MCF 10A (cell line): ENCODE results near the gene MND1. TPM values are rescaled to one million over a fixed set of nuclear protein-coding genes. Genes with fewer than 3 reads are reported as not detected.

ENCODE experiments used
- BruUV-seq: library from RNA; stranded (reverse); fragments of 400-500 nt; replicated peaks from 2 replicates; lab custom pipeline; 2021; lab: Mats Ljungman, UMichigan
- CTCF ChIA-PET: fragments of 300-600 bp; sonication (Branson Sonifier 250); formaldehyde crosslinking; extraction: SDS; loops from one replicate; lab custom pipeline; 2021; ENCODE audit warnings: antibody characterized with exemption, inconsistent platforms; lab: Yijun Ruan, JAX
- POLR2A ChIA-PET: fragments of 300-600, 350-650 bp; sonication (Branson Sonifier 250); formaldehyde crosslinking; extraction: SDS; loops from one replicate; lab custom pipeline; 2020; ENCODE audit warnings: antibody characterized with exemption, inconsistent platforms; lab: Yijun Ruan, JAX
- DNase-seq: peaks from one replicate; pipeline ENCODE4 v3.0.0-alpha.2; 2018; ENCODE audit not compliant: unreplicated experiment
- H3K27ac Mint-ChIP-seq: one replicate; pipeline ENCODE4 v1.8.0; 2022; ENCODE audit warnings: mild to moderate bottlenecking, low read depth, mixed read lengths; ENCODE audit not compliant: unreplicated experiment
- H3K27me3 Mint-ChIP-seq: one replicate; pipeline ENCODE4 v1.8.0; 2022; ENCODE audit warnings: mixed read lengths; ENCODE audit not compliant: insufficient read depth, unreplicated experiment
- H3K36me3 Mint-ChIP-seq: one replicate; pipeline ENCODE4 v1.8.0; 2022; ENCODE audit warnings: mild to moderate bottlenecking, moderate library complexity, mixed read lengths; ENCODE audit not compliant: insufficient read depth, unreplicated experiment
- H3K4me1 Mint-ChIP-seq: one replicate; pipeline ENCODE4 v1.8.0; 2022; ENCODE audit warnings: mixed read lengths; ENCODE audit not compliant: insufficient read depth, unreplicated experiment
- H3K4me3 Mint-ChIP-seq: one replicate; pipeline ENCODE4 v1.8.0; 2022; ENCODE audit warnings: mild to moderate bottlenecking, moderate library complexity, mixed read lengths; ENCODE audit not compliant: unreplicated experiment
- H3K9me3 Mint-ChIP-seq: one replicate; pipeline ENCODE4 v1.8.0; 2022; ENCODE audit warnings: mixed read lengths; ENCODE audit not compliant: unreplicated experiment
- CTCF ChIP-seq: fragments of 200-600 bp; IDR thresholded peaks from one replicate; pipeline ENCODE4 v1.8.0; 2022; ENCODE audit warnings: antibody characterized with exemption, mild to moderate bottlenecking; ENCODE audit not compliant: unreplicated experiment
- intact Hi-C: fragments of 100-400 bp; cut with micrococcal nuclease; formaldehyde crosslinking; loops from 2 replicates; pipeline ENCODE4 v1.14.1; 2022
- total RNA-seq: library from RNA; stranded (reverse); gene quantifications from 2 replicates; pipeline ENCODE4 v1.2.3, GENCODE V29; 2022

MND1 gene
- total RNA-seq, 1 experiment from 2014 or later: 9.7 TPM

- TF ChIP-seq CTCF: no peak
- peaks cover 2% of the 10 kb centered on the region for H3K36me3 Mint-ChIP-seq
- H3K9me3 Mint-ChIP-seq: no peaks in the 10 kb centered on the region
- H3K4me1 Mint-ChIP-seq: no peaks in the 10 kb centered on the region
- H3K27me3 Mint-ChIP-seq: no peaks in the 10 kb centered on the region
- BruUV-seq: no TSS peak
- ChIA-PET CTCF (interaction anchor here (0.8 kb wide), 1 partner anchor 37 kb away, joined by 3 read pairs; no protein-coding TSS in a partner anchor), POLR2A (interaction anchor here (0.7 kb wide), 1 partner anchor 10 kb away, joined by 3 read pairs; no protein-coding TSS in a partner anchor)
- H3K4me3 Mint-ChIP-seq: no peak overlapping the region
- DNase-seq: no peak
- intact Hi-C loops: no loop called here
- no peak overlapping the region for H3K27ac Mint-ChIP-seq
These were observed 94.6 kb downstream of the MND1 start for GRCh38 chr4:153438916-153439756.

GRCh38 chr4:153439831-153440230, 95.3 kb downstream of the MND1 start:
- intact Hi-C loops: no loop called here

GRCh38 chr4:153440475-153440874, 96.0 kb downstream of the MND1 start:
- ChIA-PET CTCF (no interaction called here), POLR2A (no interaction called here)
- H3K4me1 Mint-ChIP-seq: no peaks in the 10 kb centered on the region
- intact Hi-C loops: no loop called here
- no peak overlapping the region for H3K4me3 Mint-ChIP-seq
- TF ChIP-seq CTCF: no peak
- no peaks in the 10 kb centered on the region for H3K9me3 Mint-ChIP-seq
- no TSS peak for BruUV-seq
- DNase-seq: no peak
- H3K27ac Mint-ChIP-seq: no peak overlapping the region
- H3K36me3 Mint-ChIP-seq: peaks cover 6% of the 10 kb centered on the region
- H3K27me3 Mint-ChIP-seq: no peaks in the 10 kb centered on the region

More at GRCh38 chr4:153439831-153440230, 95.3 kb downstream of the MND1 start:
- ChIA-PET CTCF (interaction anchor here (0.8 kb wide), 1 partner anchor 37 kb away, joined by 3 read pairs; no protein-coding TSS in a partner anchor), POLR2A (no interaction called here)
- H3K4me1 Mint-ChIP-seq: no peaks in the 10 kb centered on the region
- no peak overlapping the region for H3K27ac Mint-ChIP-seq
- BruUV-seq: no TSS peak
- no peaks in the 10 kb centered on the region for H3K9me3 Mint-ChIP-seq
- H3K27me3 Mint-ChIP-seq: no peaks in the 10 kb centered on the region
- DNase-seq: no peak
- TF ChIP-seq CTCF: no peak
- no peak overlapping the region for H3K4me3 Mint-ChIP-seq
- peaks cover 6% of the 10 kb centered on the region for H3K36me3 Mint-ChIP-seq

- H3K4me1 Mint-ChIP-seq: peaks cover 7% of the 10 kb centered on the region
- H3K4me3 Mint-ChIP-seq: no peak overlapping the region
- ChIA-PET CTCF (interaction anchor here (0.8 to 1.4 kb wide), 4 partner anchors 14 to 303 kb away, joined by 3 to 11 read pairs (median 4); no protein-coding TSS in a partner anchor), POLR2A (interaction anchor here (0.6 kb wide), 1 partner anchor 20 kb away, joined by 3 read pairs; no protein-coding TSS in a partner anchor)
- H3K36me3 Mint-ChIP-seq: peaks cover 6% of the 10 kb centered on the region
- DNase-seq: no peak
- no TSS peak for BruUV-seq
- no peaks in the 10 kb centered on the region for H3K9me3 Mint-ChIP-seq
- H3K27ac Mint-ChIP-seq: no peak overlapping the region
- intact Hi-C loops: no loop called here
- no peaks in the 10 kb centered on the region for H3K27me3 Mint-ChIP-seq
- no peak for TF ChIP-seq CTCF
These were observed 102.9 kb downstream of the MND1 start for GRCh38 chr4:153447175-153447905.
